T-helper 2 cell treated with Interferon-gamma antibody and Interleukin-4, amounts not matched to agents 5 μg/mL and 100 μg/mL, for 36 hours (primary cell): Measurements from ENCODE around the gene ARHGEF26.

Source experiments
- DNase-seq: peaks from one replicate; pipeline ENCODE4 v3.0.0; 2021; ENCODE audit warnings: low spot score
- H3K27ac Mint-ChIP-seq: one replicate; pipeline ENCODE4 v1.8.0; 2021; ENCODE audit warnings: mild to moderate bottlenecking, mixed read lengths
- H3K27me3 Mint-ChIP-seq: one replicate; pipeline ENCODE4 v1.8.0; 2021; ENCODE audit warnings: low read depth, mixed read lengths
- H3K36me3 Mint-ChIP-seq: one replicate; pipeline ENCODE4 v1.8.0; 2021; ENCODE audit warnings: low read depth, mixed read lengths
- H3K4me1 Mint-ChIP-seq: one replicate; pipeline ENCODE4 v1.8.0; 2021; ENCODE audit warnings: low read depth, mixed read lengths
- H3K4me3 Mint-ChIP-seq: one replicate; pipeline ENCODE4 v1.8.0; 2022; ENCODE audit warnings: mild to moderate bottlenecking, moderate library complexity, mixed read lengths
- H3K9me3 Mint-ChIP-seq: one replicate; pipeline ENCODE4 v1.8.0; 2021; ENCODE audit warnings: mixed read lengths

ARHGEF26 gene

GRCh38 chr3:154152741-154153140 lies 31.6 kb downstream of the ARHGEF26 start:
- no peaks in the 10 kb centered on the region for H3K4me1 Mint-ChIP-seq
- H3K4me3 Mint-ChIP-seq: no peak overlapping the region
- H3K9me3 Mint-ChIP-seq: no peaks in the 10 kb centered on the region
- H3K27me3 Mint-ChIP-seq: peaks cover 10% of the 10 kb centered on the region
- no peak overlapping the region for H3K27ac Mint-ChIP-seq
- no peaks in the 10 kb centered on the region for H3K36me3 Mint-ChIP-seq
- DNase-seq: no peak

- no peak for DNase-seq
- no peak overlapping the region for H3K27ac Mint-ChIP-seq
- no peaks in the 10 kb centered on the region for H3K9me3 Mint-ChIP-seq
- no peaks in the 10 kb centered on the region for H3K4me1 Mint-ChIP-seq
- no peak overlapping the region for H3K4me3 Mint-ChIP-seq
- H3K27me3 Mint-ChIP-seq: peaks cover 14% of the 10 kb centered on the region
- H3K36me3 Mint-ChIP-seq: no peaks in the 10 kb centered on the region
Observed at GRCh38 chr3:154156530-154156929, 35.3 kb downstream of the ARHGEF26 start.

GRCh38 chr3:154161806-154162205 lies 40.6 kb downstream of the ARHGEF26 start:
- no peak for DNase-seq
- Mint-ChIP-seq H3K4me3 (no peak overlapping the region), H3K36me3 (no peaks in the 10 kb centered on the region), H3K4me1 (no peaks in the 10 kb centered on the region), H3K27ac (no peak overlapping the region), H3K27me3 (peaks cover 12% of the 10 kb centered on the region), H3K9me3 (no peaks in the 10 kb centered on the region)

GRCh38 chr3:154164387-154164786 lies 43.2 kb downstream of the ARHGEF26 start:
- H3K4me3 Mint-ChIP-seq: no peak overlapping the region
- H3K4me1 Mint-ChIP-seq: no peaks in the 10 kb centered on the region
- H3K36me3 Mint-ChIP-seq: no peaks in the 10 kb centered on the region
- H3K27ac Mint-ChIP-seq: no peak overlapping the region
- DNase-seq: no peak
- peaks cover 9% of the 10 kb centered on the region for H3K27me3 Mint-ChIP-seq
- no peaks in the 10 kb centered on the region for H3K9me3 Mint-ChIP-seq

- Mint-ChIP-seq H3K36me3 (no peaks in the 10 kb centered on the region), H3K27ac (no peak overlapping the region), H3K9me3 (no peaks in the 10 kb centered on the region), H3K4me1 (no peaks in the 10 kb centered on the region), H3K4me3 (no peak overlapping the region), H3K27me3 (peaks cover 4% of the 10 kb centered on the region)
- DNase-seq: no peak
Observed at GRCh38 chr3:154168998-154169795, 48.0 kb downstream of the ARHGEF26 start.

GRCh38 chr3:154169796-154170110 lies 48.6 kb downstream of the ARHGEF26 start:
- no peaks in the 10 kb centered on the region for H3K4me1 Mint-ChIP-seq
- no peak overlapping the region for H3K4me3 Mint-ChIP-seq
- peaks cover 4% of the 10 kb centered on the region for H3K27me3 Mint-ChIP-seq
- no peak overlapping the region for H3K27ac Mint-ChIP-seq
- no peaks in the 10 kb centered on the region for H3K9me3 Mint-ChIP-seq
- no peak for DNase-seq
- H3K36me3 Mint-ChIP-seq: no peaks in the 10 kb centered on the region

GRCh38 chr3:154170300-154170699 lies 49.1 kb downstream of the ARHGEF26 start:
- no peaks in the 10 kb centered on the region for H3K36me3 Mint-ChIP-seq
- no peak overlapping the region for H3K27ac Mint-ChIP-seq
- H3K9me3 Mint-ChIP-seq: no peaks in the 10 kb centered on the region
- no peak for DNase-seq
- H3K4me1 Mint-ChIP-seq: no peaks in the 10 kb centered on the region
- H3K4me3 Mint-ChIP-seq: no peak overlapping the region
- H3K27me3 Mint-ChIP-seq: peaks cover 4% of the 10 kb centered on the region

- Mint-ChIP-seq H3K36me3 (no peaks in the 10 kb centered on the region), H3K4me3 (no peak overlapping the region), H3K27me3 (peaks cover 4% of the 10 kb centered on the region), H3K27ac (no peak overlapping the region), H3K4me1 (no peaks in the 10 kb centered on the region), H3K9me3 (no peaks in the 10 kb centered on the region)
- DNase-seq: no peak
Observed at GRCh38 chr3:154175041-154175440, 53.9 kb downstream of the ARHGEF26 start.

- Mint-ChIP-seq H3K36me3 (no peaks in the 10 kb centered on the region), H3K4me3 (no peak overlapping the region), H3K27me3 (peaks cover 4% of the 10 kb centered on the region), H3K4me1 (no peaks in the 10 kb centered on the region), H3K9me3 (no peaks in the 10 kb centered on the region), H3K27ac (no peak overlapping the region)
- DNase-seq: no peak
Observed at GRCh38 chr3:154176036-154176435, 54.8 kb downstream of the ARHGEF26 start.

GRCh38 chr3:154177406-154177805 lies 56.2 kb downstream of the ARHGEF26 start:
- H3K4me1 Mint-ChIP-seq: no peaks in the 10 kb centered on the region
- H3K4me3 Mint-ChIP-seq: no peak overlapping the region
- H3K27me3 Mint-ChIP-seq: no peaks in the 10 kb centered on the region
- H3K27ac Mint-ChIP-seq: no peak overlapping the region
- DNase-seq: no peak
- no peaks in the 10 kb centered on the region for H3K36me3 Mint-ChIP-seq
- no peaks in the 10 kb centered on the region for H3K9me3 Mint-ChIP-seq

GRCh38 chr3:154178172-154178571 lies 57.0 kb downstream of the ARHGEF26 start:
- Mint-ChIP-seq H3K27ac (no peak overlapping the region), H3K27me3 (no peaks in the 10 kb centered on the region), H3K4me3 (no peak overlapping the region), H3K36me3 (no peaks in the 10 kb centered on the region), H3K4me1 (no peaks in the 10 kb centered on the region), H3K9me3 (no peaks in the 10 kb centered on the region)
- no peak for DNase-seq

GRCh38 chr3:154180836-154181691 lies 59.9 kb downstream of the ARHGEF26 start:
- Mint-ChIP-seq H3K4me1 (no peaks in the 10 kb centered on the region), H3K27ac (no peak overlapping the region), H3K4me3 (no peak overlapping the region), H3K9me3 (no peaks in the 10 kb centered on the region), H3K27me3 (no peaks in the 10 kb centered on the region), H3K36me3 (no peaks in the 10 kb centered on the region)
- DNase-seq: no peak

- no peak for DNase-seq
- Mint-ChIP-seq H3K9me3 (no peaks in the 10 kb centered on the region), H3K27ac (no peak overlapping the region)
Observed at GRCh38 chr3:154182322-154182922, 61.2 kb downstream of the ARHGEF26 start.

GRCh38 chr3:154182975-154183374 lies 61.8 kb downstream of the ARHGEF26 start:
- Mint-ChIP-seq H3K36me3 (no peaks in the 10 kb centered on the region), H3K4me3 (no peak overlapping the region)

More at GRCh38 chr3:154182322-154182922, 61.2 kb downstream of the ARHGEF26 start:
- no peaks in the 10 kb centered on the region for H3K4me1 Mint-ChIP-seq
- H3K27me3 Mint-ChIP-seq: no peaks in the 10 kb centered on the region
- H3K36me3 Mint-ChIP-seq: no peaks in the 10 kb centered on the region
- no peak overlapping the region for H3K4me3 Mint-ChIP-seq

More at GRCh38 chr3:154182975-154183374, 61.8 kb downstream of the ARHGEF26 start:
- Mint-ChIP-seq H3K9me3 (no peaks in the 10 kb centered on the region), H3K4me1 (no peaks in the 10 kb centered on the region), H3K27ac (no peak overlapping the region), H3K27me3 (no peaks in the 10 kb centered on the region)
- no peak for DNase-seq
